ENCODE measurements around the gene TNFRSF19.
"Not testable (repeated sequence)": the region's sequence is repeated elsewhere in the genome, so short reads cannot be mapped to it uniquely, and the experiment has no call there.

The TNFRSF19 gene

DNA sequence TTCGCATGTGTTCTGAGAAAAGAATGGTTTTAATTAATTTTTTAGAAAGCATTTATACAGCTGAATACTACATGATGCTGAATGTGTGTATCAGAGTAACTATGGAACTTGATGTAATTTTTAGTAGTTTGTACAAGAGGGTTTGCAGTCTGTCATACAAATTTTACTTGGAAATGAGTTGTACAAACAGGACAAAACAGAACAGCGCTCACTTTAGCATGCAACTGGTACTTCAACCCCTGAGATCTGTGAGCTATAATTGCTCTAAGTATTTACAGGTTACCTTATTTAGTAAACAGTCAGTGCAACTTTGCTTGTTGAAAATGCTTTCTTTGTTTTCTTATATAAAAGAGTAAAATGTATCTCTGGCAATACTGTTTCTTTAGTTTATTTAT is 706 bp downstream of the TNFRSF19 start:
- DNase-seq, result no peak

DNA sequence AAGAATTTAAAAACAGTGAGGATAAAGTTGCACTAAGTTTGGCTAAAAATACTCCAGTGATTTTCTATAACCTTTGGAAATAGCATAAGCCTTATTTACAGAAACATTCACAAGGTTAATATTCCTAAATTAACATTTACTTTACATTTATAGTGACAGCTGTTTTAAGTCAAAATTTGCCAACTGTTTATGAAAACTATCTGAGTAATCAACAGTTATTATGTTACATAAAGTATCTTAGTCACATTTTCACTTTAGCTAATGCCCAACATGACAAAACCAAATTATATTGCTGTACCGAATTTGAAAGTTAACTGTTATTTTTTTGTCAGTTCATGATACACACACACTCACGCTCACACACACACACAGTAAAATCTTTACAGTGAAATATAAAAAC is 1.2 kb downstream of the TNFRSF19 start:
- no peak for DNase-seq

DNA sequence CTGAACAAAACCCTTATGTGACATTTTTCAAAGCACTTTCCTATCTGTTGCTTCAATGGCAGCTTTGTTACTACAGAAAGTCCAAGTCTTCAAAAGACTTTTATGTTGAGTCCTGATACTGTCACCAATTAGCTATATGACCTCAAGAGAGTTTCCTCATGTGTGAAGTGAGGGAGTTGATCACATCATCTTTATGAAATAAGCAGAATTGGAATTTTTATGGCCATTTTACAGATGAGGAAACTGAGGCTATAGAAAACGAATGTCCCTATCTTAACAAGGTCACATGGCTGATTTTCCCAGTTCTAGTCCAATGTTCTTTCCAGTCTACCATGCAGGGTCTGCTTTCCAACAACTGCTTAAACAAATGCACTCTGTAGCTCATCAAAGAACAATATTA is 2.6 kb downstream of the TNFRSF19 start:
- DNase-seq, result no peak

DNA sequence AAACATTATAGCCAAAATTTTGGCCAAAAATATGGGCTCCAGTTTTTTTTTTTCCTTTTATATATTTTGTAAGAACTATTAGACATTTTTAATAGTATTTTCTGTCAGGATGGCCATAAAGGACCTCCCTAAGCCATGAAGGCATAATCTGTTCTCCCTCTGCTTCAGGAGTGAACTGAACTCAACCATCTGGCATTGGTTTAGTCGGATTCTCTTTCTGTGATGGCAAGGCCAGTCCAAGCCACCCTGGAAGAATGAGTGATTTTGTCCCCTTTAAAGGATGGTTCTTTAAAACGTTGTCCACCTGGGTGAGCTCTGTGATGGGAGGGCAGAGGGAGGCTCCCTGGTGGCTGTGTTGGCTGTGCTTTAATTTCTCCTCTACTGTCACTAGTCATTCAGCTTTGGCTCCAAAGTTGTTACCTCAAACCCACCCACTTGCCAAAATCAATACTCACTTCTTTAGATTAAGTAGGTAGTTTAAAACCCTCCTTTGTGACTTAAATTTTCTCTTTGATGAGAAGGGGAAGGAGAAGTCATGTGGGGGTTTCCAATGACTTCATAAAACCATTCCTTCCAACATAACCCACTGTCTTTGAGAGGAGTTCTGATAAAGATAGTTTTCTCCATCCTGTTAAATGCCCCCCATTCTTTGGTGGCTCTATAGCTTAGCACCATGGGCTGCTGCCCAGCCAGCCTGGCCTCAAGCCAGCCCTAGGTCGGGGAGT is 4.4 kb downstream of the TNFRSF19 start:
- DNase-seq, result no peak

DNA sequence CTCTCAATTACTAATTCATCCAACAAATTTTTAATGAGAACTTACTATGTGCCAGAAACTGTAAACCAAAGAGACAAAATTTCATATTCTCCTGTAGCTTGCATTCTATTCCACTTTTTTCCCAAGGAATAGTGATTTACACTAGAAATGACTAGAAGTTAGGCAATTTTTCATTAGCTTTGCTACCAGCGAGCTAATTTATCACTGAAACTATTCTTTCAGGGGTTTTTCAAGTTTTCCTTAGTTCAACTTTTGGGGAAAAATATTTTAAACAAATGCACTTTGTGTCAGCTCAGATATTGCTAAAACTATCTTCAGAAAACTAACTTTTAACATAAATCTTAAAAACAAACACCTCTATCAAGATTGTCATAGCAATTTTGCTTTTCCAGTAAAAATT is 5.4 kb downstream of the TNFRSF19 start:
- DNase-seq, result no peak

DNA sequence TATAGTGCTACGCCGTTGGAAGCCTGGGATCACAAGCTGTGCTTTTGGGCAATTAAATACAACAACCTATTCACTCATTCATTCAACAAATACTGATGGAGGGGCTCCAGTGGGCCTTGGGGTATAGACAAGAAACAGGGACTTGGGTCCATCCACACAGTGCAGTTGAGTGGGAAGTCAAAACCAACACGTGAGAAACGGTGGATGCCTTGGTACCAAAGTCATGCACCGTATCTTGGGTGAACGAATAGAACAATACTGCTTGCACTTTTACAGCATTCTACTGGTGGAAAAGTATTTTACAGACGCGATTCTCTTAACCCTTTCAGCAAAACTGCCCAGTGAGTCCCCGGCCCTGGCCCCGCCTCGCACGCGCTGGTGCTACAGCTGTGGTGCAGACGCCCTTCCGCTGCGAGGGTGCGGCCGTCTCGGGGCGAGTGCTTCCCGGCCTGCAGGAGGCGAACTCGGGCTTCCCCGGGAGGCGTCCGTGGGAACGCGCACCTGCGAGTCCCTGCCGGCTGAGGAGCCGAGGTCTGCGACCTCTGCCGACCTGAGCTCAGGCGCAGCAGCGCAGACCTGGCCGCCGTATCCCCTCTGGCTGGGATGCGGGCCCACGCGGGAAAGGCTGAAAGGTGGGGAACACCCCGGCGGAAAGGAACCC is 8.3 kb downstream of the TNFRSF19 start:
- DNase-seq, result peak; percentile 54

DNA sequence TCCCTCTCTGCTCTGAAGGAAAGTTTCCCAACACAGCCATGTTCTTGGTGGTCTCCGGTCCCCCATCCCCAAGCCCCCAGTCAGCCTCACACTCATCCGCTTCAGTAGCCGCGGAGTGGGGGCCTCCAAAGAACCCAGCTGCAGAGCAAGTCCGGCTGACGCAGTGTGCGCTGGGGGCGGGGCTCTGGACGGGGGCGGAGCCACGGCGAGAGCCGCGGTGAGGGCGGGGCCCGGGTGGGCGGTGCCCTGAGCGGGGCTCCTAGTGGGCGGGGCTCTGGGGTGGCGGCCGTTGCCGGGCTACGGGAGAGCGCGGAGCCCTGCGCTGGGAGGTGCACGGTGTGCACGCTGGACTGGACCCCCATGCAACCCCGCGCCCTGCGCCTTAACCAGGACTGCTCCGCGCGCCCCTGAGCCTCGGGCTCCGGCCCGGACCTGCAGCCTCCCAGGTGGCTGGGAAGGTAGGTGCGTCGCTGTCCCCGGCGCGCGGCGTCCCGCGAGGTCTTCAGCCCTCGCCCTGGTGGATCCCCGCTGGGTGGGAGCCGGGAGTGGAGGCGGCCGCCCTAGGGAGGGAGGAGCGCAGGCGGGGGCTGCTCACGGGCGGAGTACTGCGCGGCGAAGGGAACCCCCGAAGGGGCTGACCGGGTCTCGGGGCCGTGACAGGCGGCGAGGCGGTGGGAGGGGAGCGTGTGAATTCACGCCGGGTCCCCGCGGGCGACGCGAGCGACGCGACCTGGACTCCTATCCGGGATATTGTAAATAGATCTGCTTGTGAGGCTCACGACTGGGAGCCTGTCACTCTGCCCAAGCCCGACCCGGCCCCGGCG is 9.1 kb downstream of the TNFRSF19 start:
- DNase-seq, result peak; percentile 84

DNA sequence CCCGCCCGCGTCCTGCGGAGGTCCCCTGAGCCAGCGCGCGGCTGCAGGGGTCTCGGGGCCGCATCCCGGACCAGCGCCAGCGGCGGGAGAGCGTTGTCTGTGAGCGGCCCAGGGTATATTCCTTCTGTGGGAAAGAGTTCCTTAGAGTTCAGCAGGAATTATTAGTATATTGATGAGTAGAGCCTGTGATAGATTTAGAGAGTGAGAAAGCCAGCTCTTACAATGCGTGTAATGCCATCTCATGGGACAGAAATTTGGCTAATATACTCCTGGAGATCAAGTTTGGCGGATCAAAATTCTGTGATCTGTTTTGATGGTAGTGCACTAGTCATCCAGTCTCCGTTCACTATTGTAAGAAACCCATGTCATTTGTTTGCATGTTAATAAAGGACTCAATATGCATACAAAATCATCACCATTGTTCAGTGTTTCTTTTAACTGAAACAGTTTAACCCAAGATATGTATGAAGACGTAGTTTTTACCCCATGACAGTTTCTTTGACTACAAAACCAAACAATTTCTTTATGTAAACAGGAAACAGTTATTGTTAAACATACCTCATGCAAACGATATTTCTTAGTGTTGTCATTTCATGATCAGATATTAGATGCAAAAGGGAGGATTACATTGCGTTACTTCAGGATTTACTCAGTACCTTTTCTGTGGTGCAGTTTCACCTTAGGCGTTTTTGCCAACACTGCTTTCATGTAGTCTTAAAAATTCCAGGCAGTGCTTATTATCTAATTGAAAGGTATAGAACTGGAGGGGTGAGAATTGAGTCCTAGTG is 9.9 kb downstream of the TNFRSF19 start:
- DNase-seq, result no peak

DNA sequence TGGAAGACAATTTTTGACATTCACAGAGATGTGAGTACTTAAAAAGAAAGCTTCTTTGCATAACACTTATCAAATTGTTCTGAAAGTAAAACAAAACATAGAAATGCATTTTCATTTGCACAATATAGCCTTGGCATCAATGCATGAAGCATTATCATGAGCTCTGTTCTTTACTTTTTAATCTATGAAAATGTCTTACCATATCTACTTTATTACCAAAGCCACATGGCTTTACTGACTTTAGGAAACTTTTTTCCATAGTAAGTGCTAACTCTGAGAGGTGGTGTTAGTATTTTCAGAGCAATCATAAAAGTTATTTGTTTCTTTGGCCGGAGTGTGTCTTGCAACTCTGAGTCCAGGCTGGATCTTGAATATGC is 10.5 kb downstream of the TNFRSF19 start:
- no peak for DNase-seq

DNA sequence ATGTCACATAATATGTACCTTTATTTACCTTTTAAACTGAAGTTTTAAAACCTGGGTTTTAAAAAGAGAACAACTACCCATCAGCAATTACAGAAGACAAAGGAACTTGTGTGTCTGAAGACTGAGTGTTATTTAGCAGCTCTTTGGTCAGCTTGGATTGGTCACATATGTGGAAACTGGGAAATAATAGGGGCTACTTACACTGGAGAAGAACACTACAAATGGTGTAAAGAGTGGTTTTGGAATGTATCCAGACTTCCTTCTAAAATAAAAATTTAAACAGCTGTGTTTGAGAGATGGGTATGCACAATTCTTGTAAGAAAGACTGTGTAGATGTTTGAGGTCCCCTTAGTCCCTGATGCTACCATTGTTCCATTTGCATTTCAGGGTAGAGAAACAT is 13.3 kb downstream of the TNFRSF19 start:
- no peak for DNase-seq

DNA sequence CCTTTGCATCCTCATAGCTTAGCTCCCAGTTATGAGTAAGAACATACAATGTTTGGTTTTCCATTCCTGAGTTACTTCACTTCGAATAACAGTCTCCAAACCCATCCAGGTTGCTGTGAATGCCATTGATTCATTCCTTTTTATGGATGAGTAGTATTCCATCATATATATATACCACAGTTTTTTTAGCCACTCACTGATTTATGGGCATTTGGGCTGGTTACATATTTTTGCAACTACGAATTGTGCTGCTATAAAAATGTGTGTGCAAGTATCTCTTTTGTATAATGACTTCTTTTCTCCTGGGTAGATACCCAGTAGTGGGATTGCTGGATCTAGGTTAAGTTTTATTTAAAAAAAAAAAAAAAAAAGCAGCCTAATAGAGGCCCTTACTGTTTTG is 14.1 kb downstream of the TNFRSF19 start:
- no peak for DNase-seq

DNA sequence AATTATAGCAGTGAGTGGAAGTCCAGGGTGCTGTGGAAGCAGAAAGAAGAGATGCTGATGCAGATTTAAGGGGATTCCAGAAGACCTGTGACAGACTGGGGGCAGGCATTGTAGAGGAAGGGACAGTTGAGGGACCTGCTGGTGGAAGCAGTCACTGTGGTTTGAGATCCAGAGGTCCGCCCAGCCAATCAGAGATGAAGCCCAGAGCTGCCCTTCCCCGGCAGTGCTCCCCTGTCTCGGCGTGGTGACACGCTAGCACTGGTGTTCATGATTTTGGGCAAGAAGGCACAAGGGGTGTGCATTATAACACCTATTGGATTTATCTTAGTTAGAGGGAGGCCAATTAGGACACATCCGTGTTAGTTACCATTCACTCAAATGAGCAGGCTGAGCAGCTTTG is 16.1 kb downstream of the TNFRSF19 start:
- no peak for DNase-seq

DNA sequence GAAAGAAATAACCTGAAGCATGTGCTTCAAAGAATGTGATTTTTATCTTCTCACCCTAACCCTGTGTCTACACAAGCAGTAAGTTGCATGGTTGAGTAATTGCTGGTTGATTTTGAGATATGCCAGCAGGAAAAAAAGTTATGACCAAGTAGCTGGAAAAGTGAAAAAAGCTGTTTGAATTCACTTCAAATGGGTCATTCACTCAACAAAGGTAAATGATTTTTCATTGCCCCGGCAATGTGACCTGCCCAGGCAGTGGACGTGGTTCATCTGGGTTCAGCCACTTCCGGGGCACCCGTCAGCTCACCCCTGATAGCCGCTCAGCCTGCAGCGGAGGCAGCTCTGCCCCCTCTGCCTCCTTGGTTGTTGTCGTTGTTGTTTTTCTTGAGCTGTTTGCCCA is 18.5 kb downstream of the TNFRSF19 start:
- no peak for DNase-seq

DNA sequence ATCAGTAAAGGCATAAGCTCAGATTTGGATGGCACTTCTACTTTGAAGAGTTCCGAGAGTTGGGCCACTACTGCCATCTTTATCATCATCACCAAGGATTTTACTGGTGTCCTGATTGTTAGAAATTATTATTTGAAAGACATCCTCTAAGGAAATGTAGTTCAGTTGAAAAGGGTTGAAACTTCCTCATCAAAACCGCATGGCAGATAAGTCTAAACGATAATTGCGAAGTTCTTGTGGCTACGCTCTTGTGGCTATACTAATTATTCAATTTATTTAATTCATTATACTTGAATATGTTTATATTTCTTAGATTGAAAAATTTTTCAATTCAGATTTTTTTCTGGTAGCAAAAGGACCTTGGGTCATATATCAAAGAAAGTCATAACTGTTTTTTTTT is 22.4 kb downstream of the TNFRSF19 start:
- DNase-seq, result no peak

DNA sequence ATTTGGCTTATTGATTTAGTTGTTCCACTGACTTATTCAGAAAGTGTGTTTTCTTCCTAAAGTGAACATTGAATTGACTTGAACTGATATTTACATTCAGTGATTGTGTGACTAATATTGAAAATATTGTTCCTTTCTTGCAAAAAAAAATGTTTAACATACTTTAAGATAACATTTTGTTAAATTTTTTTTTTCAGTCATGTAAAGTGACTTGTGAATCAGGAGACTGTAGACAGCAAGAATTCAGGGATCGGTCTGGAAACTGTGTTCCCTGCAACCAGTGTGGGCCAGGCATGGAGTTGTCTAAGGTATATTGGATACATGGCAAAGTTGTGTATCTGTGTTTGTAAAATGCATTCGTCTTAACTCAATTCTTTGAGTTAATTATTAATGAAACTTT is 22.9 kb downstream of the TNFRSF19 start:
- DNase-seq, result no peak

DNA sequence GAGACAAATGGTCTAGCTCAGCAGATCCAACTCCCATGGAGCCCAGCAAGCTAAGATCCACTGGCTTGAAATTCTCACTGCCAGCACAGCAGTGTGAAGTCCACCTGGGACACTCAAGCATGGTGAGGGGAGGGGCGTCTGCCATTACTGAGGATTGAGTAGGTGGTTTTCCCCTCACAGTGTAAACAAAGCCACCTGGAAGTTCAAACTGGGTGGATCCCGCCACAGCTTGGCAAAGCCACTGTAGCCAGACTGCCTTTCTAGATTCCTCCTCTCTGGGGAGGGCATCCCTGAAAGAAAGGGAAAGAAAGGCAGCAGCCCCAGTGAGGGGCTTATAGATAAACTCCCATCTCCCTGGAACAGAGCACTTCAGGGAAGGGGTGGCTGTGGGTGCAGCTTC is 24.1 kb downstream of the TNFRSF19 start:
- not testable (repeated sequence) for DNase-seq

DNA sequence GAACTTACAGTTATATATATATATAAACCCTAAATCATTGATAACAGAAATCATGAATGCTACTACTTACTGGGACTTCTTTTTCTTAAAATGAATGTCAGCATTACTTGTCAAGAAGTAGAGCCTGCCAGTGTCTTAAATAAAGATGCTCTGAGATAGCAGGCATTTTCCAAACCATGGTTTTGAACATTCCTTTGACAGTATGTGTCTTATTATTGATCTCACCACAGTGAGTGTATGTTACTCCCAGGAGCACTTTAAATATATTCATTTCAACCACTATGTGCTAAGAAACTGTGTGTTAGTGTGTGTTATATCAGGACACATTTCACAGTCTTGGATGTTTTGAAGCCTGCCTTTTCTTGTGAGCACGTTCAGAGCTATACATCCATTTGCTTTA is 28.2 kb downstream of the TNFRSF19 start:
- no peak for DNase-seq

DNA sequence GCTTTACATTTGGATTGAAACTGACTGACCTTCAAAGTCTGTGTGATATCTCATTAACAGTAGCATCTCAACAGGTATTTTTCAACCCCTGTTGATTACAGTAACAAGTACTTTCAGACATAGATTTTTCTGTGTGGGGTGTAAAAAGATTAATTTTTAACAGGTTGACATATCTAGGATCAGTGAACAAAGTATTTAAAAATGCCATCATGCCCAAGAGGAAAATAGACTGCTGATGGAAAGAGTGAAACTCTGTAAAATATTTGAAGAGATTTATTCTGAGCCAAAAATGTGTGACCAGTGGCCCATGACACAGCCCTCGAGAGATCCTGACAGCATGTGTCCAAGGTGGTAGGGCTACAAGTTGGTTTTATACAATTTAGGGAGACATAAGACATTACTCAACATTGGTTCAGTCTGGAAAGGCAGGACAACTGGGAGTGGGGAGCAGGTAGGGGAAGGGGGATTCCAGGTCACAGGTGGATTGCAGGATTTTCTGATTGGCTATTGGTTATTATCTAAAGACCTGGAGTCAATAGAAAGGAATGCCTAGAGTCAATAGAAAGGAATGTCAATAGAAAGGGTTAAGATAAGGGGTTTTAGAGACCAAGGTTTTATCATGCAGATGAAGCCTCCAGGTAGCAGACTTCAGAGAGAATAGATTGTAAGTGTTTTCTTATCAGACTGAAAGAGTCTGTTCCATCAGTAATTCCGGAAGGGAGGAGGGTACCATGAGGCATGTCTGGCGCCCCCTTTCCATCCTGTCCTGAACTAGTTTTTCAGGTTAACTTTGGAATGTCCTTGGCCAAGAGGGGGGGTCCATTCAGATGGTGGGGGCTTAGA is 29.1 kb downstream of the TNFRSF19 start:
- no peak for DNase-seq

DNA sequence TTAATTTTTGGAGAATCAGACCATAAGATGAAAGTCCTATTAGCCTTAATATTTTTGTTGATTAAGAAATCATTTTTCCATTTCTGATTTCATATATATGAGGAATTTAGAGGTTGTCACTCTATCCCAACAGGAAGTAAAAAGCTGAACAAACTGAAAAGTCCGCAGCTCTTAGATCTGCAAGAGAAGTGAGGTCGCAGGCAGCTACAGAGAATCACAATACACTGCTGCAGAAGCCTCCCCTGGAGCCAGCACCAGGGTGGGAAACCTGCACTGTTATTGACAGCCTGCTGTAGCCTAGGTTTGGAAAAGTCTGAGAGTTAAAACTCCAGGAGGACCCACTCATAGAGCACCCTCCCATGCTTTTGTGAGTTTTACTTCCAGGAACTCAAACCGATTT is 29.9 kb downstream of the TNFRSF19 start:
- DNase-seq, result no peak

DNA sequence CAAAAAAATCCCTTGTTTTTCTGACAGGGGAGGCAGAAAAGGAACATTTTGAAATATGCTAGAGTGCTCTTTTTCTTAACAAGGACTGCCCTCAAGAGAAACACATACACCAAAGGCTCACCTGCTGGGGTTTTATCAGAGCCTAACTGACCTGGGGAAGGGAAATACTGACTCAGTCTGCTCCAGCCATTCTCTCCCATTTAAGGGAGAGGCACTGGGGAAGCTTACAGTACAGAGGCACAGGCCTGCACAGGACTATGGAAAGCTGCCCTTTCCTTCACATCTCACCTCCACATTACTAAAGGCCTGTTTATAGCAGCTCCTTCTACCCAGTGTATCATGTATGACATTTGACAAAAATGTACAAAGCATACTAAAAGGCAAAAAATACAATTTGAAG is 30.3 kb downstream of the TNFRSF19 start:
- DNase-seq, result no peak

DNA sequence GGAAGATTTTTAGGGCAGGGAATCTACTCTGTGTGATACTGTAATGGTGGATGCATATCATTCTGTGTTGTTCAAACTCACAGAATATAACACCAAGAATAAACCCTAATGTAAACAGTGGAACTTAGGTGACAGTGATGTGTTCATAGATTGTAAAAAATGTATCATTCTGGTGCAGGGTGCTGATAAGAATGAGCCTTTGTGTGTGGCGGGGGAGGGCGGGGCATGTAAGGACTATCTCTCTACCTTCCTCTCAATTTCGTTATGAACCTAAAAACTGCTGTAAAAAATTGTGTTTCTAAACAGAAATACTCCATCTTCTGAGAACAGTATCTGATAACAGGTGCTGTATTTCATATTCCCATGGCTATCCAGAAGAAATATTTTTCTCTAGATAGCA is 35.6 kb downstream of the TNFRSF19 start:
- DNase-seq, result no peak

DNA sequence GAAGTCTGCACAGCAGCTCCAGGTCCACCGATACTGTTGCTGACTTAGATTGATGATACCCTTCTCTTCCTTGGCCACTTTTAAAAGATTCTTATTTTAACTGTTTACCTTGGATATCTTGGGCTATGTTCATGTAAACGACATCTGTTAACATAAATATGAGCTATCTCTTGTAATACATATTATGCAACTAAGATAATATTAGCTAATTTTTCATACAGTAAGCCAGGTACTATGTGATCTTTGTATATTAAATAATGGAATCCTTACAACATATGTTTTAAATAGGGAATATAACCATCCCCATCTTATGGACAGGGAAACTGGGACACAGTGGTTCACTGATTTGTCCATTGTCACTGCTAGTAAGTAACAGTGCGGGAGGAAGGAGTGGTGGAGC is 37.9 kb downstream of the TNFRSF19 start:
- DNase-seq, result no peak

Data from COR-L47 (cell line).